ENCODE results near the gene SGTA. TPM values are rescaled to one million over a fixed set of nuclear protein-coding genes. Genes with fewer than 3 reads are reported as not detected.

Gene SGTA
- total RNA-seq, 2 donors from 2014 or later, result 39.5 to 77.0 TPM

- H3K27ac Mint-ChIP-seq, result no peak overlapping the region
- H3K4me1 Mint-ChIP-seq, result no peaks in the 10 kb centered on the region
- H3K9me3 Mint-ChIP-seq, result no peaks in the 10 kb centered on the region
- no peak for ATAC-seq (replicated peaks)
- peaks cover 8% of the 10 kb centered on the region for H3K27me3 Mint-ChIP-seq
- no peak overlapping the region for H3K4me3 Mint-ChIP-seq
- H3K36me3 Mint-ChIP-seq (ENCODE audit: low read depth), result no peaks in the 10 kb centered on the region
Observed at GRCh38 chr19:2726904-2727639, 56.0 kb downstream of the SGTA start.

DNA sequence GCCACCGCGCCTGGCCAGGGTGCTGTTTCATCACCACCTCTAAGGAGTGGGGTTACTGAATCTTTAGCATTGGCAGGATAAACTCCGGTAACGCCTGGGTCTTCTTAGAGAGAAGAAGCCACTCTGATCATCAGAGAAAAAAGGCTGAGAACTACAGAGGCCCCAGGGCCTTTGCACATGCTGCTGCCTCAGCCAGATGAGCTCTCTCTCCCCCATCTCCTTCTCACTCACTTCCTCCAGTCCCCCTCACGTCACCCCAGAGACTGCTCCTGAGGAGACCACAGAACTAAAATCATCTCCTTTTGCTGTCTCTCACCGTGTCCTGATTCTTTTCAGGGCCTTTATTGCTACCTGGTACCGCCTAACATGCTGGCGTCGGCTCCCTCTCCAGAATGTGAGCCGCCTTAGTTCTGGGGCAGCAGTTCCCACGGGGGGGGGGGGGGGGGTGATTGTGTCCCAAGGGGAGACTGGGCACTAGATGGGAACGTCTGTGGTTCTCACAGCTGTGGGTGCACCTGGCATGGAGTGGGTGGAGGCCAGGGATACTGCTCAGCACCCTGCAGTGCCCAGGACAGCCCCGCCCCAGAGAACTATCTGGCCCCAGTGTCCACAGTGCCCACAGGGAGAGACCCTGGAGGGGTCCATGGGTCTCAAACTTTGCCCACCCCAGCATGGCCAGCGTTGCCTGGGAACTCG, 56.8 kb downstream of the SGTA start:
- Mint-ChIP-seq H3K27ac (no peak overlapping the region), H3K9me3 (no peaks in the 10 kb centered on the region), H3K4me1 (no peaks in the 10 kb centered on the region), H3K27me3 (peaks cover 8% of the 10 kb centered on the region), H3K4me3 (no peak overlapping the region), H3K36me3 (ENCODE audit: low read depth) (no peaks in the 10 kb centered on the region)
- no peak for ATAC-seq (replicated peaks)

GRCh38 chr19:2724148-2724557, 58.9 kb downstream of the SGTA start:
- Mint-ChIP-seq H3K9me3 (no peaks in the 10 kb centered on the region), H3K36me3 (ENCODE audit: low read depth) (no peaks in the 10 kb centered on the region), H3K27me3 (peaks cover 14% of the 10 kb centered on the region), H3K4me1 (no peaks in the 10 kb centered on the region), H3K27ac (no peak overlapping the region), H3K4me3 (no peak overlapping the region)
- no peak for ATAC-seq (replicated peaks)

DNA sequence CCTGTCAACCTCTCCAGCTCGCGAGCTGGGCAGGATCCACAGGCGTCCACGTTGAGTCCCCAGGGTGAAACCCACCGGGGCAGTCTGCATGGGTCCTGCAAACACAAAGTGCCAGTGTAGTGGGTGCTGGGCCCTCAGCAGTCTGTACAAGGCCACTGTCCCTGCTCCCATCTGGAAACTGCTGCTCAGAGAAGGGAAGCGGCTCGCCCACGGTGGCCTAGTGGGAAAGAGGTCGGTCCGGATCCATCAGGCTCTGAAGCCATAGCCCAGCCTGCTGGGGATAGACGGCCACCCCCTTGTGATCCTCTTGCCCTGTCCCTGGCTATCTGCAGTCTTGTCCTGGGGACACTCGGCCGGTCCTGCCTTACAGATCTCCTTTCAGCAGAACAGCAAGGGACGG, 59.3 kb downstream of the SGTA start:
- no peaks in the 10 kb centered on the region for H3K4me1 Mint-ChIP-seq
- no peaks in the 10 kb centered on the region for H3K36me3 Mint-ChIP-seq (ENCODE audit: low read depth)
- peaks cover 15% of the 10 kb centered on the region for H3K27me3 Mint-ChIP-seq
- no peak overlapping the region for H3K4me3 Mint-ChIP-seq
- H3K9me3 Mint-ChIP-seq, result no peaks in the 10 kb centered on the region
- no peak overlapping the region for H3K27ac Mint-ChIP-seq
- no peak for ATAC-seq (replicated peaks)

- H3K9me3 Mint-ChIP-seq, result no peaks in the 10 kb centered on the region
- no peak for ATAC-seq (replicated peaks)
Observed at GRCh38 chr19:2723345-2723715, 59.7 kb downstream of the SGTA start.

GRCh38 chr19:2722541-2723344, 60.3 kb downstream of the SGTA start:
- Mint-ChIP-seq H3K27me3 (peaks cover 15% of the 10 kb centered on the region), H3K4me1 (no peaks in the 10 kb centered on the region), H3K4me3 (no peak overlapping the region), H3K9me3 (no peaks in the 10 kb centered on the region), H3K27ac (no peak overlapping the region), H3K36me3 (ENCODE audit: low read depth) (no peaks in the 10 kb centered on the region)
- ATAC-seq (replicated peaks), result no peak

More at GRCh38 chr19:2723345-2723715, 59.7 kb downstream of the SGTA start:
- H3K27ac Mint-ChIP-seq, result no peak overlapping the region
- no peaks in the 10 kb centered on the region for H3K36me3 Mint-ChIP-seq (ENCODE audit: low read depth)
- H3K27me3 Mint-ChIP-seq, result peaks cover 15% of the 10 kb centered on the region
- no peak overlapping the region for H3K4me3 Mint-ChIP-seq
- no peaks in the 10 kb centered on the region for H3K4me1 Mint-ChIP-seq

- H3K9me3 Mint-ChIP-seq, result no peaks in the 10 kb centered on the region
- no peaks in the 10 kb centered on the region for H3K4me1 Mint-ChIP-seq
- peaks cover 15% of the 10 kb centered on the region for H3K27me3 Mint-ChIP-seq
- ATAC-seq (replicated peaks), result no peak
- no peak overlapping the region for H3K27ac Mint-ChIP-seq
- peak overlapping the region; percentile 27 for H3K4me3 Mint-ChIP-seq
- no peaks in the 10 kb centered on the region for H3K36me3 Mint-ChIP-seq (ENCODE audit: low read depth)
Observed at GRCh38 chr19:2721570-2722540, 61.2 kb downstream of the SGTA start.

DNA sequence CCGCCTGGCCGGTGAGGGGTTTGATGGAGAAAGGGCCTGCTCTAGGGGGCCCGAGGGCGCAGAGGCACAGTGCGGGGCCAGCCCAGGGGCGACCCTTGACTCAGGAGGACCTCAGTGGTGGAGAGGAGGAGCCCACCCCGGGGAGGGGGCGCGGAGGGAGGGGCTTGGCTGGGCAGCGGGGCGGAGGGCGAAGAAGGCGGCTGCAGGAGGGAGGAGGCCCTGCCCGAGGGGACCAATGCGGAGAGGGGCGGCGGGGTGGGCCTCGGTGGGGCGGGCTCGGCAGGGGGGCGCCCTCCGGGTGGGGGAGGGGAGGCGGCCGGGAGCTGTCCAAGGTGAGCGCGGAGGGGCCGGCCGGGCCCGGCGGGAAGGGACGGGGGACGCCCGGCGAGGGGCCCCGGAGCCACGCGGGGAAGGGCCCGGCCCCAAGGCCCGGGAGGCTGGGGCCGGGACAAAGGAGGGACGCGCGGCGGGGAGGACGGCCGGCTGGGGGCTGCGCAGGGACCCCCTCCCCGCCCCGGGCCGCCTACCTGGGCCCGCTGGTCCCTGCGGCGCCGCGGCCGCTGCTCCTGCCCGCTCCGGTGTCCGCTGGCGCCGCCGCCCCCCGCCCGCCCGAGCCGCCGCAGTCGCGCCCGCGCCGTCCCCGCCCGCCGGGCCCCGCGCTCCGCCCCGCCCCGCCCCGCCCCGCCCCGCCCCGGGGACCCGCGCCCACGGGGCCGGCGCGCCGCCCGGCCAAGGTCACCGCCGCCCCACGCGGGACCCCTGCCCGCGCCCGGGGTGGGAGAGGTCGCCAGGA, 62.1 kb downstream of the SGTA start, which contains the start of gene DIRAS1:
DIRAS1 (minus strand) TSS at position 596 of the 793 bp plus-strand sequence. CDS start 3,566 bp downstream, outside the sequence.
- Mint-ChIP-seq H3K4me3 (peak within 1 kb of the TSS; percentile 27), H3K9me3 (no peaks in the 10 kb centered on the region), H3K27me3 (peaks cover 12% of the 10 kb centered on the region), H3K36me3 (ENCODE audit: low read depth) (no peaks in the 10 kb centered on the region), H3K27ac (no peak within 1 kb of the TSS), H3K4me1 (no peaks in the 10 kb centered on the region)
- no peak for ATAC-seq (replicated peaks)

DNA sequence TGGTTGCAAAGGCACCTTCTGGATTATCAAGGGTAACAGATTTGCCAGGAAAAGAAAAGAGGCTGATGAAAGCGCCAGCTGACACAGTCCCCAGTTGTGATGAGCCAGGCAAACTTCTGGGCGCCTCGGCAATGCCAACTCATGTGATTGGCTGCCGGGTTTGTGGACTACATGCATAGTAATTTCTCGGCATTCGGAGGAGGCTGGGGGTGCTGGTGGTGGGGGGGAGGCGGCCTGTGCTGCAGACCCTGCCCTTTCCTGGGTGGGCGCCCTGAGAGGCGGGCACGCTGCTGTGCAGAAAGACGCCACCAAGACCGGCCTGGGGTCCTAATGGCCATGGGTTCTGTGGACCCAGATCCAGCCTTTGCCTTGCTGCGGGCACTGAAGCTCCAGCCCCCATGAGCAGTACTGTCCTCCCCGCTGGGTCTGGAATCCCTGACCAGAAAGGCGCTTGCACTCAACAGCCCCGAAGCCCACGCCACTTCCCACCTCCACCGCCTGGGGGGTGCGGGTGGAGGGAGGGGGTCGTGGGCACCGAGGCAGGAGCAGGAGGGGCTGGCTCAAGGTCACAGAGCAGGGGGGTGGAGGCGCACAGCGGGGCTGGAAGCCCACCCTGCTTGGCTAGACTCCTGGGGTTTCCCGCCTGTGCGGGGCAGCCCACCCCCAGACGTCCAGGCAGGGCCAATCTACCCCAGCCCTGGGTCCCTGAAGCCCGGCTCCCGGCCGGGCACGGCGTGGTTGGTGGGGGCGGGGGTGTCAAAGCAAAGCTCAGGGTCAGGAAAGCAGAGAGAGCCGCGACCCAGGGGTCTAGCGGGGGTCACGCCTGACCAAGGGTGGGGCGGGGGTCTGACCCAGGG, 62.9 kb downstream of the SGTA start:
- Mint-ChIP-seq H3K4me1 (no peaks in the 10 kb centered on the region), H3K4me3 (peak overlapping the region; percentile 19), H3K27ac (no peak overlapping the region), H3K27me3 (peaks cover 15% of the 10 kb centered on the region), H3K36me3 (ENCODE audit: low read depth) (no peaks in the 10 kb centered on the region), H3K9me3 (peaks cover 7% of the 10 kb centered on the region)
- ATAC-seq (replicated peaks), result no peak

GRCh38 chr19:2719232-2719735, 63.8 kb downstream of the SGTA start:
- no peak for ATAC-seq (replicated peaks)

GRCh38 chr19:2717638-2718541, 65.2 kb downstream of the SGTA start:
- Mint-ChIP-seq H3K27ac (no peak overlapping the region), H3K9me3 (peaks cover 10% of the 10 kb centered on the region), H3K4me3 (no peak overlapping the region), H3K36me3 (ENCODE audit: low read depth) (no peaks in the 10 kb centered on the region), H3K4me1 (no peaks in the 10 kb centered on the region), H3K27me3 (peaks cover 10% of the 10 kb centered on the region)
- no peak for ATAC-seq (replicated peaks)

More at GRCh38 chr19:2719232-2719735, 63.8 kb downstream of the SGTA start:
- Mint-ChIP-seq H3K9me3 (peaks cover 10% of the 10 kb centered on the region), H3K36me3 (ENCODE audit: low read depth) (no peaks in the 10 kb centered on the region), H3K4me1 (no peaks in the 10 kb centered on the region), H3K27ac (no peak overlapping the region), H3K4me3 (no peak overlapping the region), H3K27me3 (peaks cover 13% of the 10 kb centered on the region)

Data from activated T-helper 17 cell treated with anti-CD3 and anti-CD28 coated beads, Interleukin-2, amount 50 U/mL, for 72 hours (primary cell).